T-helper 2 cell treated with Interferon-gamma antibody and Interleukin-4, amounts not matched to agents 100 ng/mL and 5 ng/mL, for 36 hours (primary cell): ENCODE results near the gene MOV10. TPM values are rescaled to one million over a fixed set of nuclear protein-coding genes. Genes with fewer than 3 reads are reported as not detected.
"Not testable (repeated sequence)": the region's sequence is repeated elsewhere in the genome, so short reads cannot be mapped to it uniquely, and the experiment has no call there.

ENCODE experiments used
- intact Hi-C: fragments of 100-400 bp; cut with micrococcal nuclease; formaldehyde crosslinking; loops from one replicate; pipeline ENCODE4 v1.15.1; 2023
- total RNA-seq: library from RNA; stranded (reverse); gene quantifications from 2 replicates; pipeline ENCODE4 v1.2.3, GENCODE V29; 2022

Gene MOV10
- total RNA-seq, 1 donor from 2014 or later, result 81.6 TPM

DNA sequence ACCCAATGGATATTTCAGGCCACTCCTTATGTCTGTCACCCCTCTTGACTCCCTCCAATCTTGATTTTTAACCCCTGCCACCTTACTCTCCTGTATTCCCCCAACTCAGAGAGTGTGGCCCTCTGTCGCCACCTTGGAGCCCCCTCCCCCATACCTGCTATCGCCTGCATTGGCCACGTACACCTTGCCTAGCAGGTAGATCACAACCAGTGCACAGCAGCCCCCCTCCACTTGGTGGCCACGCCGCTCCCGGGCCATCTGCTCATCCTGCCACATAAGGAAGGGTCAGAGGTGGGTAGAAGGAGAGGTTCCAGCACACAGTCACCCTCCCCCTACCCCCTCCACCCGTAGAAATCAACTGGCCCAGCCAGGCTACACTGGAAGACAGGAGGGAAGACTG, 37.7 kb downstream of the MOV10 start:
- intact Hi-C loops, result no loop called here

DNA sequence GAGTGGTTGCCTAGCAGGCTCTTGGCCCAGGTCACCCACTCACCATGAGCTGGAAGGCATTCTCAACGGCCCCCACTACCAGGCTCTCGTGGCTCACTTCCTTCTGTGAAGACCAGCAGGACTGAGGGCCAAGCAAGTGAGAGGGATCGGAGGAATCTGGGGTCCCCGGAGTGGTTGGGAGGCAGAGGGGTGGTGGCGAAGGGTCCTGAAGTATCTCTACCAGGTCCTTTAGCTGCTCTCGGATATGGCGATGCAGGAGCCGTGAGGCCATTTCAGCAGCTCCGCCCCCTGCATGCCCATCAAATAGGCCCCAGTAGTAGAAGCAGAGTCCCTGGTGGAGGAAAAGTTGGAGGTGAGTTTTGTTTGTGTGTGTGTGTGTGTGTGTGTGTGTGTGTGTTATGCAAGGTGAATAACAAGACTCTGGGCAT, 38.3 kb downstream of the MOV10 start:
- intact Hi-C loops, result no loop called here

DNA sequence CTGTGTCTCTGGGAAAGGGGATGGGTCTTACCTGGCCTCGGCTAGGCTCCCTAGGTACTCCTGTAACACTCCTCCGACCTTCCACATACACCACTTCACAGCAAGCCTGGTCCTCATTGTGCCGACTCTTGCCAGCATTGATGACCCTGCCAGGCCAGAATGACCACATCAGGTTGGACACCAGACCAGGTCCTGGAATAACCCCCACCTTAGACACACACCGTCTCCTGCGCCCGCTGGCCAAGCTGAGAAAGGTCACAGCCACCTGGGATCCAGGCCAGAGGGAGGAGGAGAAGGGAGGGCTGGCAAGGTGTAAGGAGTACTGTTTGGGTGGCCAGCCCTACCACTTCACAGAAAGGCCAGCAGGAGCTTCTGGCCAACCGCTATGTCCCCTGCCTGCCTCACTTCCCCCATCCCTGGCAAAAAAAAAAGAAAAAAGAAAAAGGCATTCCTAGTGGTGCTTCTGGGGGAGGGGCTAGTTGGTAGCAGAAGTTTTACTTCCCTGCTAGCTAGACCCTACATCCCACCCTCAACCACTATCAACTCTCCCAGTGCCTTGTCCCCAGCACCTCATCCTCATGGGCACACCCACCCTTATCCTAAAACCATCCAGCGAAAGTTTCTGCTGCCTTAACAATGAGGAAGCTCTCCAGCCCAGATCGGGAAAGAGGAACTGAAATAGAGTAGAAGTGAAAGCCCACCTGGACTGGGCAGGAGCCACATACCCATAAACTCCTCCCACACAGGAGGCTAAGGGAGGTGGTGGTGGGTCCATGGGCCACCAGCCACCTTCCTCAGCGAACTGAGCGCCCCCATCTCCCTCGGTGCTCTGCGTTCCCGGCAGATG, 39.2 kb downstream of the MOV10 start:
- intact Hi-C loops, result loop anchor here (2.0 kb wide), 2 partner anchors 95 to 1215 kb away; partner anchors contain the start of genes CAPZA1, HIPK1 and ST7L

DNA sequence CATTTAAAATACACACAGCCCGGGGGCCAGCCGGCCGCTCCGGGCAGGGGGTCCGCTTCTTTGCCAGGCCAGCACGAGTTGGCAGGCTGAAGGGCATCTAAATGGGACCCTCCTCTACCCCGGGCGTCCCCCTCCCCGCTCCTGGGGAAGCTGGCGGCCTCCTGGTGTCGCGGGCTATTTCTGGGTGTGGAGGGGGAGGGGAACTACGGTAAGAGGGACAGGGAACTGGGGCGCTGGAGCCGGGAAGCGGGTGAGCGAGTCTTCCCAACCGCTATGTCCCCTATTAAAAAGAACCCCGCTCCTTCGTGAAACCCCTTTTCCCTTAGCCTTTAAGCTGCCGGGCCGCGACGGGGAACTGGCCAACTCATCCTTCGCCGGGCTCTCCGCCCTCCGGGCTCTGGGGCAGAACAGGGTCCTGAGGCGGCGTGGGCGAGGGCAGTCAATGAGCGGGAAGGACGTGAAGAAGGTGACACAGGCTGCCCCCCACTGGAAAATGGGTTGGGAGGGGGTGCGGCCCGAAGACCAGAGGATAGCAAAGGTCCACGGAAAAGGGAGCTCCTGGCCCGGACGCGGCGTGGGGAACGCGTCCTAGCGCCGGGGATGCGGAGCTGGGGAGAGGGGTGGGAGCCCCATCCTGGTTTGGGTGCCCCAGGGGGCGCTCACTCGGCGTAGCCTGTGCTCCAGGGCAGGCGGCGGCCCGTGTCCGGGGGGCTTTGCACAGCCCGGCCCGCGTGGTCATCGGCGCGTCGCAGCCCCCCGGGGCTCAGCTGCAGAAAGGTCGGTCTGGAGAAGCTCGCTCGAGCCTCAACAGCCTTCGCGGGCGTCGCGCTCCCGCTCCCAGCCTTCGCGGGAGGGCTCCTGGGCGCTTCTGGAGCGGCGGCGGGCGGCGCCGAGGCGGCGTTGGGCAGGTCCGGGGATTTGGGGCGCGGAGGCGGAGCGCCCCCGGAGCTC, 40.1 kb downstream of the MOV10 start:
- intact Hi-C loops, result loop anchor here (1.0 to 5.0 kb wide), 6 partner anchors 7 to 1214 kb away; partner anchors contain the start of genes CAPZA1, HIPK1, PHTF1 and RHOC

DNA sequence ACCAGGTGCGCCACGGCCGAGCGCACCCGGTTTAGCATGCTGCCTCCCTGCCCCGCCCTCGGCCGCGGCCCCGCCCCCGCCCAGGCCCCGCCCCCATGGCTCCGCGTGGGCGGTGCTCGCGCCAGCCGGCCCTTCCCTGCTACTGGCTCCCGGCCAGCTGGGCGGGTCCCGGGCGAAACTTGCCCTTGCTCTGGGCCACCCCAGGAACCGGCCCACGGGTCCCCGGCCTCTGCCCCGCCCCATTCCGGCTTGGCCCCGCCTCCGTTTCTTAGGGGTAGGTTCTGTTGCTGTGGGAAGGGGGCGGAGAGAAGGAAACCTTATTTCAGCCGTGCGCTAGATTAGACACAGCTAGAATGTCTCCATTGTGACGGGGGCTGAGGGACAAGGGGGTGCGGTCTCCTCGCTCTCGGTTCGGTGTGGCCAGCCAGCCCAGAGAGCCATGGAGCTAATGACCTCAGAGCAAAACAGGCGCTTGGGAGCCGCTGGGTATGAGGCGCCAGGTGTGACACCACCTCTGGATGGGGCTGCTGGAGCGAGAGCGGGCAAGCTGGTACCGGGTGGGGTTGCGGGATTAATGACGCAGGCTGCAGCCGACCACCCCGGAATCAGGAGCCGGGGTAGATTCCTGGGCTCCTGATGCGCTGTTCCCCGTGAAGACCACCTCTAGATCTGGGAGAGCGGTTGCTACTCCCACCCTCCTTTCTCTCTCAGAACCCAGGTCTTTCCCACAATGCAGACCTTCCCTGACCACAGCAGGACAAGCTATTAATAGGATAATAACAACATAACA, 41.0 kb downstream of the MOV10 start, which contains the start of gene PPM1J:
Gene PPM1J, minus strand, starts transcription at position 69 of the 790 bp plus-strand sequence. Its CDS starts 31 bp downstream, at position 38.
- intact Hi-C loops, result loop anchor here (1.0 to 5.0 kb wide), 8 partner anchors 8 to 1213 kb away; partner anchors contain the start of genes CAPZA1, HIPK1, LRIG2 and PHTF1

DNA sequence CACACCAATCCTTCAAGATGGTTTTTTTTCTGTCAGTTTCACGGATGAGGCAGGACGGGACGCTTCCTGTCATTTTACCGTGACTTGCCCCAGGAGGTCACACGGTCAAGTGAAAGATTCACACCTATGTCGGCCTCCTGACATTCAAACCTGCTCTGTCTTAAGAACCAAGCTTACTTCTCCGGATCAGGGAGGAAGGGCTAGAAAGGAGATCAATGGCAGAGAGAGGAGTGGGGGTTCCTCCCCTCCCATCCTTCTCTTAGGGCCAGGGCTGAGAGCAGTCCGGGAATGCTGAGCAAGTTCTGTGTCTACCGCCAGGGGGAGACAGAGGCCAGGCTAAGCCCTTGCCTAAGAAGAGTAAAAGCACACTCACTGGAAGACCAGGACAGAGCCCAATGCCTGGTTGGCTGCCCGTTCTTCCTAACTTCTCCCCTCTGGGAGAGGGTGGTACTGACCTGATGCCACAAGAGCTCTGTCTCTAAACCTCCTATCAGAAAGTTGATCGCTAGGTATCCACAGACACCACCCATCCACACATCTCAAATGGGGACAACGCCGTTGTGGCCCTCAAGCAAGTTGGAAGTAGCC, 41.8 kb downstream of the MOV10 start:
- intact Hi-C loops, result loop anchor here (1.0 to 5.0 kb wide), 4 partner anchors 88 to 1041 kb away; partner anchors contain the start of genes LRIG2 and PHTF1

DNA sequence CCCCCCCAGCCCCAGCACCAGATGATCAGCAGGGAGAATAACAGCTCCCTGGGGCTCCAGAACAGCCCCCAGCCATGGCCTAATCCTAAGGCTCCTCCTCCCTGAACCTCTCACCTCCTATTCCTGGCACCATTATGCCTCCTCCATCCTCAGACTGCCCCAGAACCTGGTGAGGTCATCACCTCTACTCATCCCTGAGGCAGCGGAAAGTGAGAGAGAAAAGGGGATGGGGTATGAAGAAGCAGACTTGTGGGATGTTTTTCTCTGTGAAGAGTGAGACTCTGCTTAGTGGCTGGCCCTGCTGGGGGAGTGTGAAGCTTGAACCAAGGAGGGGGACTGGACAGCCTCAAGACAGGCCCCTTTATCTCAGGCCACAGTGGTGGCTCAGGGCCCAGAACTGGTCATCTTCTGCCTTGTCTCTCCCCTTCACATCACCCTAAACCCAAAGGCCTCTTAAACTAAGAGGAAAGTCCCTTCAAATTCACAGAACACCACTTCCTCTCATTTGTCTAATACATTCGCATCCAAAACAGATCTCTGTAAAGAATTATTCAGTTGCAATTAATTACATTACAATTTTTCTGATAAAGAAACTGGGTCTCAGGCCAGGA, 42.9 kb downstream of the MOV10 start:
- intact Hi-C loops, result loop anchor here (2.0 to 5.0 kb wide), 3 partner anchors 355 to 1040 kb away; partner anchors contain the start of genes LRIG2 and PHTF1

DNA sequence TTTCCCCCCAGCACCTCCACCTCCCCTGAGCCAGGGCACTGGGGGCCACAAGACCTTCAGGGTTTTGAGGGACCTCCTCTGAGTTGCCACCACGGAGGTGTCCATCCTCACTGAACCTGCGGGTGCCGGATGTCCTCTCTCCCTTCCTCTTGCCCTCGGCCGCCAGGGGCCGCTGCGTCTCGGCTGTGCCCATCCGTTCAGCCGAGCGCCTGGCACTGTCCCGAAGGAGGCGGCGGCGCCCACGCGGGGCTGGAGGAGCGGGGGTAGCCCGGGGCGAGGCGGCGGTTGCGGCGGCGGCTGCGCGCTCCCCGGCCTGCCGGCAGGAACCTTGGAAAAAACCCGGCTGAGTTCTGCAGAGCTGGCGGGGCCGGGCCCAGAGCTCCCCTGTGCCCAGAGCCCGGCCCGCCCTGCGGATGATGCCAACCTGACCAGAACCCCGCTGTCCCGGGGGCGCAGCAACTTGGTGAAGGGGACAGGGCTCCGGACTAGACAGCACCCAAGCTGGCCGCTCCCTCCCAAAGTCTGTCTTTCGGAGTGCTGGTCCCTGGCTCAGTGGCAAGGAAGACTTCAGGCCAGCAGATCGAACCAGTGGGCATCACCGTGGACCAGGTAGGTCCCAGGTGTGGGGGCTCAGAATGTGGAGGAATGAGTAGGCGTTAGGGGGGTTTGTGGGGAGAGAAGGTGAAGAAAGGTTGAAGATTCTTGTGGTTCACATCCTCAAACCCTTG, 44.4 kb downstream of the MOV10 start:
- intact Hi-C loops, result loop anchor here (5.0 kb wide), 2 partner anchors 958 to 1038 kb away; partner anchors contain the start of gene PHTF1

DNA sequence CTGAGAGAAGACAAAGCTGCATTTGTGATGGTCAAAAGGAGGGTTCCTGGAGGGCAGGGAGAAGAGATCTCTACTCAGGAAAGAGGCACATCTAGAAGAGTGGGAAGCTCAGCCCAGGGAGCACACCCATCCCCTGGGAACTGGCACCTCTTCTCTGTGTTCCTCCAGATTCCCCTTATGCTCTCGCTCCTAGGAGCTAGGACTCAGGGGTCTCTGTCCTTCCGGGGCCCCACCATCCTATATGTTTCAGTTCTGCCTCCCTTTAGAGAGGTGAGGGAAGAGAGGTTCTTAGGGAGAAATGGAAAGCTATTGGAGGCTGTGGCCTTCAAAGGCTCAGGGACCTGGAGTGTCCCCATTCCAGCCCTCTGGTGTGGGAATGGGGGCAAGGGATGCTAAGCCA, 45.2 kb downstream of the MOV10 start:
- intact Hi-C loops, result loop anchor here (5.0 kb wide), 2 partner anchors 958 to 1038 kb away; partner anchors contain the start of gene PHTF1

DNA sequence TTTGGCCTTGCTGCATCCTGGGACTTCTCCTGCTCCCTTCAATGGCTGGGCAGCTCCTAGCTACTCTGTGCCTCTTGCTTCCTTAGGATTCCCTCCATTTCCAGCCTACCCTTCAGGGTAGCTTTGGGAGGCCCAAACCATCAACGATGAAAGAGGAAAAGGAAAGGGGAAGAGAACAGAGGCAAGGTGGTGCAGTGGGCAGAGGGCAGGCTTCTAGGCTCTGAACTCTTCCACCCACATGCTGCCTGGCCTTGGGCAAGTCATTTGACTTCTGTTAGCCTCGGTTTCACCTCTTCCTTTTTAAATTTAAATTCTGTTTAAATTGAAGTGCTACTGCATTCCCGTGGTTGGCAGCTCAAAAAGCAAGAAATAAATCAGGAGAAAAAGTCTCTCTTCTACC, 46.3 kb downstream of the MOV10 start:
- intact Hi-C loops, result no loop called here

DNA sequence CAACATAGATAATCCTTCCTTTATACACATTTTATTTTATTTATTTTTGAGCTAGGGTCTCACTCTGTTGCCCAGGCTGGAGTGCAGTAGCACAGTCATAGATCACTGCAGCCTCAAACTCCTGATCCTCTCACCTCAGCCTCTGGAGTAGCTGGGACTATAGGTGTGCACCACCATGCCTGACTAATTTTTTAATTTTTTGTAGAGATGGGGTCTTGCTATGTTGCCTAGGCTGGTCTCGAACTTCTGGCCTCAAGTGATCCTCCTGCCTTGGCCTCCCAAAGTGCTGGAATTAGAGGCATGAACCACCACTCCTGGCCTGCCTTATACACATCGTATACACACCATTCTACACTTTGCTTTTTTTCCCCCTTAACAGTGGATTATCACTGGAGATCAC, 46.8 kb downstream of the MOV10 start:
- intact Hi-C loops, result not testable (repeated sequence)

DNA sequence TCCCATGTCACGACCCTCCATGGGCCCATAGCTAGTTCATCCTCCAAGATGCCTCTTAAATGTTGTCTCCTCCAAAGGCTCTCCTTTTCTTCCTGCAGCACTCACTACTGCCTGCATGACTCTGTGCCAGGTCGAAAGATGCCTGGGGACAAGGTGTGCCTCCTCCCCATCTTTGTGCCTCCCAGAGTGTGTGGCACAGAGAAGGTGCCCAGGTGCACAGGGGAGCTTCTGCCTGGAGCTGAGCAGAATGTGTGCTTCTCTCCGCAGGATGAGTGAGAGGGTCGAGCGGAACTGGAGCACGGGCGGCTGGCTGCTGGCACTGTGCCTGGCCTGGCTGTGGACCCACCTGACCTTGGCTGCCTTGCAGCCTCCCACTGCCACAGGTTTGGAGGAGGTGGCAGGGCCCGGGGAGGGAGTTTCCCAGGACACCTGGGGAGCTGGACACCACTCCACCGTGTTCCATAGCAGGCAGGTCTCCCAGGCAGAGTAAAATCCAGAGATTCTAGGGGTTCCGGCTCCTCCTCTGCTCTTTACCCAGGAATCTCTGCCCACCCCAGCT, 47.6 kb downstream of the MOV10 start:
- intact Hi-C loops, result no loop called here

DNA sequence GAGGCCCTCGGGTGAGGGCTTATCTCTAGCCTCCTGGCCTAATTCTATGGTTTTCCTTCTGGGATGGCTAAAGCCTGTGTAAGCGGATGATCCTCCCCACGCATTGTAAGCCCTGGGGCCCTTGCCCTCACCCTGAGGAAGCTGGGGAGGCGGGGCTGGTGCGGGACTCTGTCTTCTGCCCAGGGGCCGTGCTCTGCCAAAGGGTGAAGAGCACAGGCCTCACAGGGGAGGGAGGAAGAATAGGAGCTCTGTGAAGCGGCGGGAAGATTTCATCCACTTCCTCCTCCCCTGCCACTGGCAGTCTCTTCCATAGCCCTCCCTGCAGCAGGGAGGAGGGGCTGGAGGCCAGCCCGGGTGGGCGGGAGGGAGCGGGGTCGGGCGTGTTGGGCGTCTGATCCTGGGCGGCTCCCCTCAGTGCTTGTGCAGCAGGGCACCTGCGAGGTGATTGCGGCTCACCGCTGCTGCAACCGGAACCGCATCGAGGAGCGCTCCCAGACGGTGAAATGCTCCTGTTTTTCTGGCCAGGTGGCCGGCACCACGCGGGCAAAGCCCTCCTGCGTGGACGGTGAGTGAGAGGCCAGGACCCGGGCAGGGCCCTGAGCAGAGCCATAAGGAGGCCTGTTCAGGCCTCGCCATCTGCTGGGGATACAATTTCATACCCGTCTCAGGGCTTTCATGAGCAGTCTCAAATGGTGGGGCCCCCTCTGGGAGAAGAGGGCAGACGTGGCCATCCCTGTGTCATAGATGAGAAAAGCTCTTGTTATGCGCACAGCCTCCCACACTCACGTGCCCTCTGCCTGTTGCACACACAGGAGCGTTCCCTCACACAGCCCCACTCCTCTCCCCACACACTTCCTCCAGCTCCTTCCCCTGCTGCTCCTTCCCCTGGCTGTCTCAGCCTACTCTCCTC, 48.4 kb downstream of the MOV10 start:
- intact Hi-C loops, result no loop called here

DNA sequence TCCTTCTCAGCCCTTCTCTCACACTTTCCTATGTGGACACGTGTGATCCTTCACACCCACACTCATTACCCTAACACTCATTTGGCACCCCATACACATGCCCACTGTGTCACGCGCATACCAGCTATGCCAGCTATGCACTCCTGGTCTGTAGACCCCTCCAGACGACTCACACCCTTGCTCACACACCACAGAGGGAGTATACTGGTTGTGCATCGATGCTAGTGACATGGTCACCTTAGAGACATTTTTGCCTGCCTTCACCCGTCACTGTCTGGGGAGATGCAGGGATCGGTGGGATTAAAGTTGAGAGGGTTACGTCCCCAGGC, 49.0 kb downstream of the MOV10 start:
- intact Hi-C loops, result no loop called here

DNA sequence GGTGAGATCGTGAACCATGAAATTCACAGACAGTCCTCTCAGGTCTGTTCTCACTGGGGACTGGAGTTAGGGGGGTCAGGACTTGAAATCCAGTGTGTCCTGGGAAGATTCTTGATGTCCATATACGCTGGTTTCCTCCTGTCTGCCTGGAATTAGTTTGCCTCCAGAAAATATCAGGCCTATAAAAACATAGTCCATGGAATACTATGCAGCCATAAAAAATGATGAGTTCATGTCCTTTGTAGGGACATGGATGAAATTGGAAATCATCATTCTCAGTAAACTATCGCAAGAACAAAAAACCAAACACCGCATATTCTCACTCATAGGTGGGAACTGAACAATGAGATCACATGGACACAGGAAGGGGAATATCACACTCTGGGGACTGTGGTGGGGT, 49.8 kb downstream of the MOV10 start:
- intact Hi-C loops, result not testable (repeated sequence)

DNA sequence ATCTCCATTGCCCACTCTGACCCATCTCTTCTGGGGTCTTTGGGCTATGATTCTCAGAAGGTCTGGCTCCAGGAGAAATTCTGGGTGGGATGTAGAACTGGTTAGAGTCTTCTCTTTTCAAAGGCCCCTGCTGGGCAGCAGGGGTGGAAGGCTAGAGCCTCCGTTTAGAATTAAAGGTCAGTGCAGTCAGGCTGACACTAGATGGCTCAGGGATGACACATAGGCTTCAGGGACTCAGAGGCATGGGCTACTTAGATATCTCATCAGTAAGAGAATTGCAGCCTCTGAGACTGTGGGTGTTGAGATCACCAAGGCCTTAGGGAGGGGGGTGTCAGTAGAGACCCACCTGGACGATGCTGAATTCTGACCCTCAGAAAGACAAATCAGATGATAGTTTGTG, 53.3 kb downstream of the MOV10 start:
- intact Hi-C loops, result no loop called here

DNA sequence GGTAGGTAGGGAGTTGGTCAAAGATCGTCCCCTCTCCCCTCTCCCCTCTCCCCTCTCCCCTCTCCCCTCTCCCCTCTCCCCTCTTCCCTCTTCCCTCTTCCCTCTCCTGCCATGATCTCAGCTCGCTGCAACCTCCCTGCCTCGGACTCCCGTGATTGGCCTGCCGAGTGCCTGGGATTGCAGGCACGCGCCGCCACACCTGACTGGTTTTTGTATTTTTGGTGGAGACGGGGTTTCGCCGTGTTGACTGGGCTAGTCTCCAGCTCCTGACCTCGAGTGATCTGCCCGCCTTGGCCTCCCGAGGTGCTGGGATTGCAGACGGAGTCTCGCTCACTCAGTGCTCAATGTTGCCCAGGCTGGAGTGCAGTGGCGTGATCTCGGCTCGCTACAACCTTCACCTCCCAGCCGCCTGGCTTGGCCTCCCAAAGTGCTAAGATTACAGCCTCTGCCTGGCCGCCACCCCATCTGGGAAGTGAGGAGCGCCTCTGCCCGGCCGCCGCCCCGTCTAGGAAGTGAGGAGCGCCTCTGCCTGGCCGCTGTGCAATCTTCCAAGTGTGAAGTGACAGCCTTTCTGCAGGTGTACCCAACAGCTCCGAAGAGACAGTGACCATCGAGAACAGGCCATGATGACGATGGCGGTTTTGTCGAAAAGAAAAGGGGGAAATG, 54.0 kb downstream of the MOV10 start:
- intact Hi-C loops, result not testable (repeated sequence)
